Activated T-helper 9 cell treated with anti-CD3 and anti-CD28 coated beads, Interleukin-2, amount 50 U/mL, for 16 hours (primary cell): Measurements from ENCODE around the gene EHF.
"Not testable (repeated sequence)": the region's sequence is repeated elsewhere in the genome, so short reads cannot be mapped to it uniquely, and the experiment has no call there.

ENCODE experiments used
- DNase-seq: peaks from one replicate; pipeline ENCODE4 v3.0.0-alpha.2; 2020; ENCODE audit warnings: low read depth

Gene EHF

GRCh38 chr11:34668583-34669053 lies 47.7 kb downstream of the EHF start:
- no peak for DNase-seq

GRCh38 chr11:34669458-34669857 lies 48.6 kb downstream of the EHF start:
- no peak for DNase-seq

- DNase-seq: no peak
Measured at GRCh38 chr11:34671117-34671516, 50.2 kb downstream of the EHF start.

GRCh38 chr11:34671946-34672345 lies 51.1 kb downstream of the EHF start:
- no peak for DNase-seq

GRCh38 chr11:34674038-34674437 lies 53.1 kb downstream of the EHF start:
- no peak for DNase-seq

- DNase-seq: no peak
Measured at GRCh38 chr11:34676227-34676626, 55.3 kb downstream of the EHF start.

GRCh38 chr11:34679681-34680080 lies 58.8 kb downstream of the EHF start:
- DNase-seq: no peak

- DNase-seq: no peak
Measured at GRCh38 chr11:34680206-34680605, 59.3 kb downstream of the EHF start.

- no peak for DNase-seq
Measured at GRCh38 chr11:34680918-34681586, 60.2 kb downstream of the EHF start.

GRCh38 chr11:34682825-34683224 lies 61.9 kb downstream of the EHF start:
- DNase-seq: no peak

- no peak for DNase-seq
Measured at GRCh38 chr11:34683396-34683795, 62.5 kb downstream of the EHF start.

GRCh38 chr11:34685864-34686263 lies 65.0 kb downstream of the EHF start:
- no peak for DNase-seq

- not testable (repeated sequence) for DNase-seq
Measured at GRCh38 chr11:34692299-34692698, 71.4 kb downstream of the EHF start.

- DNase-seq: no peak
Measured at GRCh38 chr11:34696862-34697261, 76.0 kb downstream of the EHF start.

- DNase-seq: no peak
Measured at GRCh38 chr11:34706709-34707461, 86.0 kb downstream of the EHF start.

- DNase-seq: no peak
Measured at GRCh38 chr11:34707462-34707840, 86.6 kb downstream of the EHF start.
